Measurements from ENCODE around the gene OSBPL10.

Gene OSBPL10

GRCh38 chr3:31911124-31911523 is 69.9 kb downstream of the OSBPL10 start:
- Histone ChIP-seq H3K4ac (ENCODE audit: low read depth, low read length) (peak overlapping the region; percentile 52), H3K27me3 (ENCODE audit: insufficient read depth, low read length) (no peaks in the 10 kb centered on the region), H3K9ac (ENCODE audit: low read length) (no peak overlapping the region), H4K12ac (ENCODE audit: low read depth, low read length) (no peak overlapping the region), H2BK12ac (ENCODE audit: low read length) (peak overlapping the region; percentile 47), H3K14ac (ENCODE audit: low read length) (no peak overlapping the region), H2BK120ac (ENCODE audit: insufficient read depth, low read length, poor library complexity) (no peak overlapping the region), H3K27ac (ENCODE audit: low read depth, low read length) (no peak overlapping the region), H3K79me2 (ENCODE audit: control insufficient read depth, insufficient read depth, low read length, poor library complexity) (no peaks in the 10 kb centered on the region), H2BK5ac (ENCODE audit: low read depth, low read length, poor library complexity) (no peak overlapping the region), H3K4me1 (ENCODE audit: control insufficient read depth in 1 of 2, insufficient read depth in 2 of 2, low read length in 2 of 2) (no peaks in the 10 kb centered on the region), H3K79me1 (ENCODE audit: low read length) (no peaks in the 10 kb centered on the region), H3K36me3 (ENCODE audit: control insufficient read depth in 1 of 2, insufficient read depth in 2 of 2, low read length in 2 of 2) (no peaks in the 10 kb centered on the region), H2AK5ac (ENCODE audit: low read length) (no peak overlapping the region), H3K4me2 (ENCODE audit: low read length) (no peak overlapping the region), H3K23ac (ENCODE audit: low read length) (no peak overlapping the region), H2AFZ (ENCODE audit: insufficient read depth, low read length, poor library complexity) (no peak overlapping the region), H3K9me3 (ENCODE audit: insufficient read depth, low read depth, low read length) (no peaks in the 10 kb centered on the region), H3K4me3 (ENCODE audit: low read depth, low read length) (no peak overlapping the region), H4K91ac (ENCODE audit: low read depth, low read length) (no peak overlapping the region), H4K8ac (ENCODE audit: low read depth, low read length) (no peak overlapping the region), H3K18ac (ENCODE audit: low read length) (no peak overlapping the region)
- DNase-seq: no peak
- no CpG with 5 or more reads among the region's 3 CpGs for WGBS (ENCODE audit: extremely low coverage, insufficient coverage, insufficient read length)

GRCh38 chr3:31909455-31909854 is 71.6 kb downstream of the OSBPL10 start:
- H2AK5ac ChIP-seq (ENCODE audit: low read length): no peak overlapping the region
- DNase-seq: no peak
- H3K36me3 ChIP-seq (ENCODE audit: control insufficient read depth in 1 of 2, insufficient read depth in 2 of 2, low read length in 2 of 2): no peaks in the 10 kb centered on the region
- H3K9ac ChIP-seq (ENCODE audit: low read length): no peak overlapping the region
- no peak overlapping the region for H3K14ac ChIP-seq (ENCODE audit: low read length)
- no peak overlapping the region for H2BK120ac ChIP-seq (ENCODE audit: insufficient read depth, low read length, poor library complexity)
- no peak overlapping the region for H3K4ac ChIP-seq (ENCODE audit: low read depth, low read length)
- H3K27me3 ChIP-seq (ENCODE audit: insufficient read depth, low read length): no peaks in the 10 kb centered on the region
- no CpG with 5 or more reads among the region's 7 CpGs for WGBS (ENCODE audit: extremely low coverage, insufficient coverage, insufficient read length)
- H3K4me1 ChIP-seq (ENCODE audit: control insufficient read depth in 1 of 2, insufficient read depth in 2 of 2, low read length in 2 of 2): peaks cover 0 to under 1% of the 10 kb centered on the region in 2 experiments
- no peak overlapping the region for H2BK5ac ChIP-seq (ENCODE audit: low read depth, low read length, poor library complexity)
- H2AFZ ChIP-seq (ENCODE audit: insufficient read depth, low read length, poor library complexity): no peak overlapping the region
- H3K79me1 ChIP-seq (ENCODE audit: low read length): no peaks in the 10 kb centered on the region
- no peak overlapping the region for H3K23ac ChIP-seq (ENCODE audit: low read length)
- no peak overlapping the region for H4K12ac ChIP-seq (ENCODE audit: low read depth, low read length)
- no peak overlapping the region for H4K8ac ChIP-seq (ENCODE audit: low read depth, low read length)
- no peak overlapping the region for H3K4me3 ChIP-seq (ENCODE audit: low read depth, low read length)
- H2BK12ac ChIP-seq (ENCODE audit: low read length): no peak overlapping the region
- no peak overlapping the region for H3K18ac ChIP-seq (ENCODE audit: low read length)
- no peaks in the 10 kb centered on the region for H3K9me3 ChIP-seq (ENCODE audit: insufficient read depth, low read depth, low read length)
- H3K79me2 ChIP-seq (ENCODE audit: control insufficient read depth, insufficient read depth, low read length, poor library complexity): peaks cover 2% of the 10 kb centered on the region
- H3K27ac ChIP-seq (ENCODE audit: low read depth, low read length): no peak overlapping the region
- no peak overlapping the region for H3K4me2 ChIP-seq (ENCODE audit: low read length)
- no peak overlapping the region for H4K91ac ChIP-seq (ENCODE audit: low read depth, low read length)

GRCh38 chr3:31908391-31909097 is 72.5 kb downstream of the OSBPL10 start:
- H4K8ac ChIP-seq (ENCODE audit: low read depth, low read length): no peak overlapping the region
- H3K14ac ChIP-seq (ENCODE audit: low read length): no peak overlapping the region
- no peak overlapping the region for H2AFZ ChIP-seq (ENCODE audit: insufficient read depth, low read length, poor library complexity)
- no peaks in the 10 kb centered on the region for H3K9me3 ChIP-seq (ENCODE audit: insufficient read depth, low read depth, low read length)
- no peak overlapping the region for H3K4ac ChIP-seq (ENCODE audit: low read depth, low read length)
- H3K23ac ChIP-seq (ENCODE audit: low read length): no peak overlapping the region
- no peak overlapping the region for H3K18ac ChIP-seq (ENCODE audit: low read length)
- no peak overlapping the region for H3K27ac ChIP-seq (ENCODE audit: low read depth, low read length)
- H4K91ac ChIP-seq (ENCODE audit: low read depth, low read length): no peak overlapping the region
- H3K36me3 ChIP-seq (ENCODE audit: control insufficient read depth in 1 of 2, insufficient read depth in 2 of 2, low read length in 2 of 2): no peaks in the 10 kb centered on the region
- no CpG with 5 or more reads among the region's 5 CpGs for WGBS (ENCODE audit: extremely low coverage, insufficient coverage, insufficient read length)
- H2BK120ac ChIP-seq (ENCODE audit: insufficient read depth, low read length, poor library complexity): no peak overlapping the region
- peaks cover 4% of the 10 kb centered on the region in 2 experiments for H3K4me1 ChIP-seq (ENCODE audit: control insufficient read depth in 1 of 2, insufficient read depth in 2 of 2, low read length in 2 of 2)
- H3K27me3 ChIP-seq (ENCODE audit: insufficient read depth, low read length): no peaks in the 10 kb centered on the region
- no peak for DNase-seq
- no peak overlapping the region for H3K4me3 ChIP-seq (ENCODE audit: low read depth, low read length)
- no peak overlapping the region for H2AK5ac ChIP-seq (ENCODE audit: low read length)
- H2BK5ac ChIP-seq (ENCODE audit: low read depth, low read length, poor library complexity): no peak overlapping the region
- no peak overlapping the region for H4K12ac ChIP-seq (ENCODE audit: low read depth, low read length)
- no peak overlapping the region for H3K9ac ChIP-seq (ENCODE audit: low read length)
- H3K4me2 ChIP-seq (ENCODE audit: low read length): no peak overlapping the region
- peaks cover 2% of the 10 kb centered on the region for H3K79me2 ChIP-seq (ENCODE audit: control insufficient read depth, insufficient read depth, low read length, poor library complexity)
- no peak overlapping the region for H2BK12ac ChIP-seq (ENCODE audit: low read length)
- H3K79me1 ChIP-seq (ENCODE audit: low read length): peaks cover 2% of the 10 kb centered on the region

GRCh38 chr3:31906182-31906581 is 74.9 kb downstream of the OSBPL10 start:
- no peak overlapping the region for H2AK5ac ChIP-seq (ENCODE audit: low read length)
- H3K79me2 ChIP-seq (ENCODE audit: control insufficient read depth, insufficient read depth, low read length, poor library complexity): peaks cover 2% of the 10 kb centered on the region
- peaks cover 2% of the 10 kb centered on the region for H3K79me1 ChIP-seq (ENCODE audit: low read length)
- H2AFZ ChIP-seq (ENCODE audit: insufficient read depth, low read length, poor library complexity): no peak overlapping the region
- H3K27ac ChIP-seq (ENCODE audit: low read depth, low read length): no peak overlapping the region
- no CpG with 5 or more reads among the region's 1 CpG for WGBS (ENCODE audit: extremely low coverage, insufficient coverage, insufficient read length)
- no peak overlapping the region for H3K9ac ChIP-seq (ENCODE audit: low read length)
- H3K4ac ChIP-seq (ENCODE audit: low read depth, low read length): no peak overlapping the region
- H3K27me3 ChIP-seq (ENCODE audit: insufficient read depth, low read length): no peaks in the 10 kb centered on the region
- H3K36me3 ChIP-seq (ENCODE audit: control insufficient read depth in 1 of 2, insufficient read depth in 2 of 2, low read length in 2 of 2): no peaks in the 10 kb centered on the region
- H4K91ac ChIP-seq (ENCODE audit: low read depth, low read length): no peak overlapping the region
- H3K4me1 ChIP-seq (ENCODE audit: control insufficient read depth in 1 of 2, insufficient read depth in 2 of 2, low read length in 2 of 2): peaks cover 4% of the 10 kb centered on the region in 2 experiments
- no peak overlapping the region for H2BK120ac ChIP-seq (ENCODE audit: insufficient read depth, low read length, poor library complexity)
- H3K14ac ChIP-seq (ENCODE audit: low read length): no peak overlapping the region
- H3K18ac ChIP-seq (ENCODE audit: low read length): no peak overlapping the region
- no peak overlapping the region for H4K12ac ChIP-seq (ENCODE audit: low read depth, low read length)
- H4K8ac ChIP-seq (ENCODE audit: low read depth, low read length): no peak overlapping the region
- H2BK12ac ChIP-seq (ENCODE audit: low read length): no peak overlapping the region
- H3K9me3 ChIP-seq (ENCODE audit: insufficient read depth, low read depth, low read length): no peaks in the 10 kb centered on the region
- no peak overlapping the region for H3K4me3 ChIP-seq (ENCODE audit: low read depth, low read length)
- no peak overlapping the region for H3K23ac ChIP-seq (ENCODE audit: low read length)
- DNase-seq: no peak
- H2BK5ac ChIP-seq (ENCODE audit: low read depth, low read length, poor library complexity): no peak overlapping the region
- no peak overlapping the region for H3K4me2 ChIP-seq (ENCODE audit: low read length)
